WTC11 (cell line): Measurements from ENCODE around the gene CGB5. TPM values are rescaled to one million over a fixed set of nuclear protein-coding genes. Genes with fewer than 3 reads are reported as not detected.
A peak's percentile ranks its signal among the peaks of the same experiment; 100 is the strongest.

Experiments used
- AFF4 ChIP-seq: sonication (generic); formaldehyde crosslinking; IDR thresholded peaks from 2 replicates; pipeline ENCODE4 v1.8.1; 2023; ENCODE audit warnings: mild to moderate bottlenecking, missing genetic modification reagents, borderline replicate concordance
- CREB1 ChIP-seq: sonication (generic); formaldehyde crosslinking; IDR thresholded peaks from 2 replicates; pipeline ENCODE4 v1.8.0; 2023; ENCODE audit warnings: mild to moderate bottlenecking, missing genetic modification reagents
- ELF4 ChIP-seq: sonication (generic); formaldehyde crosslinking; IDR thresholded peaks from 2 replicates; pipeline ENCODE4 v1.8.1; 2022; ENCODE audit warnings: low read depth, mild to moderate bottlenecking, moderate library complexity, missing genetic modification reagents
- FOXK1 ChIP-seq: sonication (generic); formaldehyde crosslinking; IDR thresholded peaks from 2 replicates; pipeline ENCODE4 v1.8.0; 2022; ENCODE audit warnings: mild to moderate bottlenecking, moderate library complexity, missing genetic modification reagents
- GRHL2 ChIP-seq: fragments of 250-450 bp; sonication (Bioruptor Pico); IDR thresholded peaks from 2 replicates; pipeline ENCODE4 v1.8.0; 2022; ENCODE audit warnings: mild to moderate bottlenecking, moderate library complexity; ENCODE audit not compliant: insufficient replicate concordance, severe bottlenecking
- IRF2 ChIP-seq: sonication (generic); formaldehyde crosslinking; IDR thresholded peaks from 2 replicates; pipeline ENCODE4 v1.8.0; 2022; ENCODE audit warnings: low read depth, missing genetic modification reagents, borderline replicate concordance
- JAZF1 ChIP-seq: fragments of 250-450 bp; sonication (Bioruptor Pico); IDR thresholded peaks from 2 replicates; pipeline ENCODE4 v1.9.0; 2021; ENCODE audit warnings: moderate library complexity, mild to moderate bottlenecking, inconsistent platforms
- JUN ChIP-seq: sonication (generic); formaldehyde crosslinking; IDR thresholded peaks from 2 replicates; pipeline ENCODE4 v1.8.0; 2023; ENCODE audit warnings: mild to moderate bottlenecking, missing genetic modification reagents
- KAT7 ChIP-seq: sonication (generic); formaldehyde crosslinking; IDR thresholded peaks from 2 replicates; pipeline ENCODE4 v1.8.1; 2023; ENCODE audit warnings: missing genetic modification reagents, mild to moderate bottlenecking, borderline replicate concordance
- MYBL2 ChIP-seq: sonication (generic); formaldehyde crosslinking; IDR thresholded peaks from 2 replicates; pipeline ENCODE4 v1.8.1; 2023; ENCODE audit warnings: mild to moderate bottlenecking, moderate library complexity, missing genetic modification reagents
- NR1H2 ChIP-seq: sonication (generic); formaldehyde crosslinking; IDR thresholded peaks from 2 replicates; pipeline ENCODE4 v1.9.0; 2021; ENCODE audit warnings: mild to moderate bottlenecking, moderate library complexity, missing genetic modification reagents
- NR3C1 ChIP-seq: sonication (generic); formaldehyde crosslinking; conservative IDR thresholded peaks from 2 replicates; pipeline ENCODE4 v1.8.1; 2023; ENCODE audit warnings: low read depth, mild to moderate bottlenecking, missing genetic modification reagents
- OVOL2 ChIP-seq: fragments of 250-450 bp; sonication (Bioruptor Pico); IDR thresholded peaks from 2 replicates; pipeline ENCODE4 v1.9.0; 2021; ENCODE audit warnings: mild to moderate bottlenecking, borderline replicate concordance
- PREB ChIP-seq: sonication (generic); formaldehyde crosslinking; IDR thresholded peaks from 2 replicates; pipeline ENCODE4 v1.8.1; 2022; ENCODE audit warnings: mild to moderate bottlenecking, missing genetic modification reagents, moderate library complexity, borderline replicate concordance
- SP1 ChIP-seq: sonication (generic); formaldehyde crosslinking; conservative IDR thresholded peaks from 2 replicates; pipeline ENCODE4 v1.8.1; 2022; ENCODE audit warnings: missing genetic modification reagents
- USF1 ChIP-seq: sonication (generic); formaldehyde crosslinking; IDR thresholded peaks from 2 replicates; pipeline ENCODE4 v1.8.0; 2022; ENCODE audit warnings: mild to moderate bottlenecking, missing genetic modification reagents
- ZNF138 ChIP-seq: sonication (generic); formaldehyde crosslinking; conservative IDR thresholded peaks from 2 replicates; pipeline ENCODE4 v1.8.1; 2022; ENCODE audit warnings: mild to moderate bottlenecking, moderate library complexity, missing genetic modification reagents
- ZNF416 ChIP-seq: fragments of 250-450 bp; sonication (Bioruptor Pico); IDR thresholded peaks from 2 replicates; pipeline ENCODE4 v1.9.0; 2021; ENCODE audit warnings: mild to moderate bottlenecking, inconsistent platforms
- ZNF423 ChIP-seq: fragments of 250-450 bp; sonication (Bioruptor Pico); IDR thresholded peaks from 2 replicates; pipeline ENCODE4 v2.1.2; 2022; ENCODE audit warnings: mild to moderate bottlenecking, moderate library complexity
- ZNF512 ChIP-seq: sonication (generic); formaldehyde crosslinking; IDR thresholded peaks from 2 replicates; pipeline ENCODE4 v1.8.1; 2022; ENCODE audit warnings: missing genetic modification reagents, borderline replicate concordance
- total RNA-seq: library from RNA; stranded (reverse); gene quantifications from 3 replicates; pipeline ENCODE4 v1.2.3, GENCODE V29; 2021
- TF ChIP-seq, protein P1 (sequence below): fragments of 200-600 bp; IDR thresholded peaks from 2 replicates; pipeline ENCODE4 v1.8.0; 2022; ENCODE audit warnings: antibody characterized with exemption
- TF ChIP-seq, protein P2 (sequence below): sonication (generic); formaldehyde crosslinking; IDR thresholded peaks from 2 replicates; pipeline ENCODE4 v1.8.1; 2023; ENCODE audit warnings: mild to moderate bottlenecking, missing genetic modification reagents, moderate library complexity
- TF ChIP-seq, protein P3 (sequence below): sonication (generic); formaldehyde crosslinking; IDR thresholded peaks from 2 replicates; pipeline ENCODE4 v1.8.0; 2022; ENCODE audit warnings: mild to moderate bottlenecking, missing genetic modification reagents
- TF ChIP-seq, protein P4 (sequence below): sonication (generic); formaldehyde crosslinking; IDR thresholded peaks from 2 replicates; pipeline ENCODE4 v1.8.1; 2023; ENCODE audit warnings: mild to moderate bottlenecking, missing genetic modification reagents, moderate library complexity
- TF ChIP-seq, protein P5 (sequence below): fragments of 250-450 bp; sonication (Bioruptor Pico); IDR thresholded peaks from 2 replicates; pipeline ENCODE4 v1.9.0; 2021; ENCODE audit warnings: mild to moderate bottlenecking

The CGB5 gene
- total RNA-seq, 1 experiment from 2014 or later, result 0.35 TPM

DNA sequence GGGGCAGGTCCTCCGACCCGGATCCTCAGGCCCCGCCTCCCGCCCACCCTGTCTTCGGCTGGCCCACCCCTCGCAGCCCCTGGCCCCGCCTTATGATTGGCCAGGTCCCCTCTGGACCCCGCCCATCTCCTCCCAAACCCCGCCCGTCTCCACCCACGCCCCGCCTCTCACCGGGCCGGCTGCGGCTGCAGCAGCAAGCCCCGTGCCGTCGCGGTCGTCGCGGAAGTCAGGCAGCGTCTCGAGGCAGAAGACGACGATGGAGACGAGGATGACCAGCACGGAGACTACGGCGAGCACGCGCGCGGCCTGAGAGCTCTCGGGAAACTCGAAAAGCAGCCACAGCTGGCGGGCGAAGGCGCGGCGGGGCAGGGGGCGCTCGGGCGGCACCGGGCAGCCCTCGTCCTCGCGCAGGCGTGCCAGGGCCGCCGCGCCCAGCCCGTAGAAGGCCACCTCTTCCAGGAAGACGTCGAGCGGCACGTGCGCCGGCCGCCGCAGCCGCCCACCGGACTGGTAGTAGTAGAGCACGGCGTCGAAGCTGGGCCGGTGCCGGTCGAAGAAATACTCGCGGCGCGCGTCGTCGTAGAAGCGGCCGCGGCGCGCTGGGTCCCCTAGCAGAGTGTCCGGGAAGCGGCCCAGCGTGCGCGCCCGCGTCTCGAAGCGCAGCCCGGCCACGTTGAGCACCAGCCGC, 28.4 kb downstream of the CGB5 start (continued):
- TF ChIP-seq USF1 (CRISPR knock-in tag) (peak; percentile 65; the same call in 1 of the 2 replicates), KAT7 (CRISPR knock-in tag) (no peak), AFF4 (CRISPR knock-in tag) (no peak), MYBL2 (CRISPR knock-in tag) (peak; percentile 91), OVOL2 (CRISPR knock-in tag) (no peak), PREB (CRISPR knock-in tag) (no peak), SP1 (peak; percentile 80), FOXK1 (CRISPR knock-in tag) (peak; percentile 78), ZNF512 (CRISPR knock-in tag) (no peak), CREB1 (CRISPR knock-in tag) (0 out of 2 replicates have a peak, but pooled peaks have one; percentile 33), ZNF416 (CRISPR knock-in tag) (no peak), GRHL2 (CRISPR knock-in tag) (no peak), ZNF138 (CRISPR knock-in tag) (no peak), ZNF423 (CRISPR knock-in tag) (no peak), JAZF1 (CRISPR knock-in tag) (no peak), ELF4 (CRISPR knock-in tag) (peak; percentile 66), JUN (CRISPR knock-in tag) (peak; percentile 98), NR1H2 (CRISPR knock-in tag) (no peak), NR3C1 (CRISPR knock-in tag) (peak; percentile 85; the same call in 1 of the 2 replicates), IRF2 (CRISPR knock-in tag) (no peak)
- TF ChIP-seq, protein P1, sequence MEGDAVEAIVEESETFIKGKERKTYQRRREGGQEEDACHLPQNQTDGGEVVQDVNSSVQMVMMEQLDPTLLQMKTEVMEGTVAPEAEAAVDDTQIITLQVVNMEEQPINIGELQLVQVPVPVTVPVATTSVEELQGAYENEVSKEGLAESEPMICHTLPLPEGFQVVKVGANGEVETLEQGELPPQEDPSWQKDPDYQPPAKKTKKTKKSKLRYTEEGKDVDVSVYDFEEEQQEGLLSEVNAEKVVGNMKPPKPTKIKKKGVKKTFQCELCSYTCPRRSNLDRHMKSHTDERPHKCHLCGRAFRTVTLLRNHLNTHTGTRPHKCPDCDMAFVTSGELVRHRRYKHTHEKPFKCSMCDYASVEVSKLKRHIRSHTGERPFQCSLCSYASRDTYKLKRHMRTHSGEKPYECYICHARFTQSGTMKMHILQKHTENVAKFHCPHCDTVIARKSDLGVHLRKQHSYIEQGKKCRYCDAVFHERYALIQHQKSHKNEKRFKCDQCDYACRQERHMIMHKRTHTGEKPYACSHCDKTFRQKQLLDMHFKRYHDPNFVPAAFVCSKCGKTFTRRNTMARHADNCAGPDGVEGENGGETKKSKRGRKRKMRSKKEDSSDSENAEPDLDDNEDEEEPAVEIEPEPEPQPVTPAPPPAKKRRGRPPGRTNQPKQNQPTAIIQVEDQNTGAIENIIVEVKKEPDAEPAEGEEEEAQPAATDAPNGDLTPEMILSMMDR, result no peak
- TF ChIP-seq, protein P2, sequence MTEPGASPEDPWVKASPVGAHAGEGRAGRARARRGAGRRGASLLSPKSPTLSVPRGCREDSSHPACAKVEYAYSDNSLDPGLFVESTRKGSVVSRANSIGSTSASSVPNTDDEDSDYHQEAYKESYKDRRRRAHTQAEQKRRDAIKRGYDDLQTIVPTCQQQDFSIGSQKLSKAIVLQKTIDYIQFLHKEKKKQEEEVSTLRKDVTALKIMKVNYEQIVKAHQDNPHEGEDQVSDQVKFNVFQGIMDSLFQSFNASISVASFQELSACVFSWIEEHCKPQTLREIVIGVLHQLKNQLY (CRISPR knock-in tag), result no peak
- TF ChIP-seq, protein P3, sequence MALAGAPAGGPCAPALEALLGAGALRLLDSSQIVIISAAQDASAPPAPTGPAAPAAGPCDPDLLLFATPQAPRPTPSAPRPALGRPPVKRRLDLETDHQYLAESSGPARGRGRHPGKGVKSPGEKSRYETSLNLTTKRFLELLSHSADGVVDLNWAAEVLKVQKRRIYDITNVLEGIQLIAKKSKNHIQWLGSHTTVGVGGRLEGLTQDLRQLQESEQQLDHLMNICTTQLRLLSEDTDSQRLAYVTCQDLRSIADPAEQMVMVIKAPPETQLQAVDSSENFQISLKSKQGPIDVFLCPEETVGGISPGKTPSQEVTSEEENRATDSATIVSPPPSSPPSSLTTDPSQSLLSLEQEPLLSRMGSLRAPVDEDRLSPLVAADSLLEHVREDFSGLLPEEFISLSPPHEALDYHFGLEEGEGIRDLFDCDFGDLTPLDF (CRISPR knock-in tag), result peak; percentile 86
- TF ChIP-seq, protein P4, sequence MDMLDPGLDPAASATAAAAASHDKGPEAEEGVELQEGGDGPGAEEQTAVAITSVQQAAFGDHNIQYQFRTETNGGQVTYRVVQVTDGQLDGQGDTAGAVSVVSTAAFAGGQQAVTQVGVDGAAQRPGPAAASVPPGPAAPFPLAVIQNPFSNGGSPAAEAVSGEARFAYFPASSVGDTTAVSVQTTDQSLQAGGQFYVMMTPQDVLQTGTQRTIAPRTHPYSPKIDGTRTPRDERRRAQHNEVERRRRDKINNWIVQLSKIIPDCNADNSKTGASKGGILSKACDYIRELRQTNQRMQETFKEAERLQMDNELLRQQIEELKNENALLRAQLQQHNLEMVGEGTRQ, result peak; percentile 48
- TF ChIP-seq, protein P5, sequence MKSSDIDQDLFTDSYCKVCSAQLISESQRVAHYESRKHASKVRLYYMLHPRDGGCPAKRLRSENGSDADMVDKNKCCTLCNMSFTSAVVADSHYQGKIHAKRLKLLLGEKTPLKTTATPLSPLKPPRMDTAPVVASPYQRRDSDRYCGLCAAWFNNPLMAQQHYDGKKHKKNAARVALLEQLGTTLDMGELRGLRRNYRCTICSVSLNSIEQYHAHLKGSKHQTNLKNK (CRISPR knock-in tag), result no peak
